ENCODE results near the gene CDC73.
"Not testable (repeated sequence)": the region's sequence is repeated elsewhere in the genome, so short reads cannot be mapped to it uniquely, and the experiment has no call there.

CDC73 gene

GRCh38 chr1:193157360-193157759 lies 35.5 kb downstream of the CDC73 start:
- no peak for DNase-seq (ENCODE audit: insufficient read length, low spot score)
- no peak for FAIRE-seq

GRCh38 chr1:193176113-193176512 lies 54.3 kb downstream of the CDC73 start:
- DNase-seq (ENCODE audit: insufficient read length, low spot score) (no peak), FAIRE-seq (no peak)

- DNase-seq (ENCODE audit: insufficient read length, low spot score): no peak
- no peak for FAIRE-seq
Observed at GRCh38 chr1:193176788-193177187, 55.0 kb downstream of the CDC73 start.

- FAIRE-seq (no peak), DNase-seq (ENCODE audit: insufficient read length, low spot score) (no peak)
Observed at GRCh38 chr1:193179094-193179493, 57.3 kb downstream of the CDC73 start.

GRCh38 chr1:193181536-193181935 lies 59.7 kb downstream of the CDC73 start:
- no peak for FAIRE-seq
- DNase-seq (ENCODE audit: insufficient read length, low spot score): no peak

GRCh38 chr1:193181985-193182384 lies 60.2 kb downstream of the CDC73 start:
- FAIRE-seq: no peak

GRCh38 chr1:193183019-193183627 lies 61.3 kb downstream of the CDC73 start:
- FAIRE-seq (no peak), DNase-seq (ENCODE audit: insufficient read length, low spot score) (peak; percentile 5)

More at GRCh38 chr1:193181985-193182384, 60.2 kb downstream of the CDC73 start:
- no peak for DNase-seq (ENCODE audit: insufficient read length, low spot score)

- DNase-seq (ENCODE audit: insufficient read length, low spot score): no peak
- no peak for FAIRE-seq
Observed at GRCh38 chr1:193184776-193185175, 62.9 kb downstream of the CDC73 start.

GRCh38 chr1:193185211-193185610 lies 63.4 kb downstream of the CDC73 start:
- FAIRE-seq: no peak
- DNase-seq (ENCODE audit: insufficient read length, low spot score): no peak

GRCh38 chr1:193185901-193186731 lies 64.3 kb downstream of the CDC73 start, which contains the start of gene B3GALT2:
Gene B3GALT2 (minus strand): TSS chr1:193186613. CDS start chr1:193181562, 5,051 bp downstream.
- DNase-seq (ENCODE audit: insufficient read length, low spot score): peak; percentile 30
- FAIRE-seq: peak; percentile 46

- FAIRE-seq (no peak), DNase-seq (ENCODE audit: insufficient read length, low spot score) (no peak)
Observed at GRCh38 chr1:193187114-193187513, 65.3 kb downstream of the CDC73 start.

GRCh38 chr1:193188915-193189314 lies 67.1 kb downstream of the CDC73 start:
- not testable (repeated sequence) for DNase-seq (ENCODE audit: insufficient read length, low spot score); FAIRE-seq

- DNase-seq (ENCODE audit: insufficient read length, low spot score) (no peak), FAIRE-seq (no peak)
Observed at GRCh38 chr1:193189442-193190095, 67.7 kb downstream of the CDC73 start.

GRCh38 chr1:193190096-193190744 lies 68.4 kb downstream of the CDC73 start:
- FAIRE-seq (no peak), DNase-seq (ENCODE audit: insufficient read length, low spot score) (peak; percentile 10)

- DNase-seq (ENCODE audit: insufficient read length, low spot score) (no peak), FAIRE-seq (no peak)
Observed at GRCh38 chr1:193192586-193192985, 70.8 kb downstream of the CDC73 start.

GRCh38 chr1:193199940-193200339 lies 78.1 kb downstream of the CDC73 start:
- DNase-seq (ENCODE audit: insufficient read length, low spot score) (no peak), FAIRE-seq (no peak)

- FAIRE-seq: no peak
- DNase-seq (ENCODE audit: insufficient read length, low spot score): no peak
Observed at GRCh38 chr1:193201021-193201420, 79.2 kb downstream of the CDC73 start.

- DNase-seq (ENCODE audit: insufficient read length, low spot score): no peak
- no peak for FAIRE-seq
Observed at GRCh38 chr1:193210996-193211395, 89.2 kb downstream of the CDC73 start.

GRCh38 chr1:193211539-193211938 lies 89.7 kb downstream of the CDC73 start:
- DNase-seq (ENCODE audit: insufficient read length, low spot score): peak; percentile 30
- peak; percentile 57 for FAIRE-seq

GRCh38 chr1:193212637-193213036 lies 90.8 kb downstream of the CDC73 start:
- no peak for DNase-seq (ENCODE audit: insufficient read length, low spot score)
- FAIRE-seq: no peak

GRCh38 chr1:193213998-193214397 lies 92.2 kb downstream of the CDC73 start:
- FAIRE-seq (no peak), DNase-seq (ENCODE audit: insufficient read length, low spot score) (no peak)

Measured in HTR-8/SVneo (cell line).